ENCODE results near the gene PSMB7. TPM values are rescaled to one million over a fixed set of nuclear protein-coding genes. Genes with fewer than 3 reads are reported as not detected.
A peak's percentile ranks its signal among the peaks of the same experiment; 100 is the strongest.

The PSMB7 gene
- total RNA-seq, 4 donors from 2014 or later, result 67.6 to 110 (median 90.8) TPM

- no peak for DNase-seq
- Histone ChIP-seq H3K9me3 (no peaks in the 10 kb centered on the region), H3K27ac (no peak overlapping the region), H3K27me3 (no peaks in the 10 kb centered on the region), H3K36me3 (peaks cover 0 to 65% (median 0%) of the 10 kb centered on the region in 3 donors), H3K4me3 (no peak overlapping the region), H3K4me1 (peaks cover 0 to 15% (median 5%) of the 10 kb centered on the region in 4 donors)
- TF ChIP-seq, protein P1, sequence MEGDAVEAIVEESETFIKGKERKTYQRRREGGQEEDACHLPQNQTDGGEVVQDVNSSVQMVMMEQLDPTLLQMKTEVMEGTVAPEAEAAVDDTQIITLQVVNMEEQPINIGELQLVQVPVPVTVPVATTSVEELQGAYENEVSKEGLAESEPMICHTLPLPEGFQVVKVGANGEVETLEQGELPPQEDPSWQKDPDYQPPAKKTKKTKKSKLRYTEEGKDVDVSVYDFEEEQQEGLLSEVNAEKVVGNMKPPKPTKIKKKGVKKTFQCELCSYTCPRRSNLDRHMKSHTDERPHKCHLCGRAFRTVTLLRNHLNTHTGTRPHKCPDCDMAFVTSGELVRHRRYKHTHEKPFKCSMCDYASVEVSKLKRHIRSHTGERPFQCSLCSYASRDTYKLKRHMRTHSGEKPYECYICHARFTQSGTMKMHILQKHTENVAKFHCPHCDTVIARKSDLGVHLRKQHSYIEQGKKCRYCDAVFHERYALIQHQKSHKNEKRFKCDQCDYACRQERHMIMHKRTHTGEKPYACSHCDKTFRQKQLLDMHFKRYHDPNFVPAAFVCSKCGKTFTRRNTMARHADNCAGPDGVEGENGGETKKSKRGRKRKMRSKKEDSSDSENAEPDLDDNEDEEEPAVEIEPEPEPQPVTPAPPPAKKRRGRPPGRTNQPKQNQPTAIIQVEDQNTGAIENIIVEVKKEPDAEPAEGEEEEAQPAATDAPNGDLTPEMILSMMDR (IDR thresholded peaks at IDR 0.05), result no peak
- TF ChIP-seq POLR2A (IDR thresholded peaks at IDR 0.05), result no peak
Measured at GRCh38 chr9:124412228-124412575, 3.0 kb downstream of the PSMB7 start.

GRCh38 chr9:124411514-124412227 is 3.6 kb downstream of the PSMB7 start:
- H3K4me3 ChIP-seq, result no peak overlapping the region
- peaks cover 0 to 70% (median 0%) of the 10 kb centered on the region in 3 donors for H3K36me3 ChIP-seq
- H3K27me3 ChIP-seq, result no peaks in the 10 kb centered on the region
- no peak for TF ChIP-seq POLR2A (IDR thresholded peaks at IDR 0.05)
- TF ChIP-seq, protein P1 (IDR thresholded peaks at IDR 0.05), result no peak
- H3K27ac ChIP-seq, result no peak overlapping the region
- H3K4me1 ChIP-seq, result peaks cover 0 to 15% (median 5%) of the 10 kb centered on the region in 4 donors
- no peaks in the 10 kb centered on the region for H3K9me3 ChIP-seq
- DNase-seq, result no peak

DNA sequence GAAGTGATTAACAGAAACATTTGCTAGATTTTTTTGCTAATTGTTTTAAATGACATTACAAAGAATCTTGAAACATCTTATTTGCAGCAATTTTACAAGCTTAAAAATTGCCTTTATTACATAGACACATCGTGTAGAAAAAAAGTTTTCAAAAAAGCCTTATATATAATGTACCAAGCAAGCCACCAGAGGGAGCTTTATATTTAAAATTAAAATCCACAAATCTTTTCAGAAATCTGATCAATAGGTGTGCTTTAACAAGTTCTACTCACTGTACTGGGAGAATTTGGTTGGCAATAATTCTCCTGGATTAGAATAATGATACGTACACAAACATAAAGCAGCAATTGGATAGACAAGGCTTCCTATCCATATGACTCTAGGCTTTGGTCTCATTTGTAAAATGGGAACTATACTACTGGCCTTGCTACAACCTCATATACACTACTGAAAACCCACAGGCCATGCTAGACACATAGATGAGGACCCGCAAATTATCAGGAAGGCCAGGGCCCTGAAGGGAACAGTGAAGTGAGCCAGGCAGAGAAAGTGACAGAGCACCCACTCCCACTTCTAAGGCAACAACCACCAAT is 4.8 kb downstream of the PSMB7 start:
- H3K36me3 ChIP-seq, result peaks cover 0 to 82% (median 0%) of the 10 kb centered on the region in 3 donors
- H3K27me3 ChIP-seq, result no peaks in the 10 kb centered on the region
- H3K27ac ChIP-seq, result no peak overlapping the region
- peaks cover 0 to 15% (median 5%) of the 10 kb centered on the region in 4 donors for H3K4me1 ChIP-seq
- TF ChIP-seq, protein P1 (IDR thresholded peaks at IDR 0.05), result peak in 3 of 6 experiments; percentile 26 to 31 (median 29)
- no peak for TF ChIP-seq POLR2A (IDR thresholded peaks at IDR 0.05)
- no peak for DNase-seq
- H3K4me3 ChIP-seq, result no peak overlapping the region
- no peaks in the 10 kb centered on the region for H3K9me3 ChIP-seq

DNA sequence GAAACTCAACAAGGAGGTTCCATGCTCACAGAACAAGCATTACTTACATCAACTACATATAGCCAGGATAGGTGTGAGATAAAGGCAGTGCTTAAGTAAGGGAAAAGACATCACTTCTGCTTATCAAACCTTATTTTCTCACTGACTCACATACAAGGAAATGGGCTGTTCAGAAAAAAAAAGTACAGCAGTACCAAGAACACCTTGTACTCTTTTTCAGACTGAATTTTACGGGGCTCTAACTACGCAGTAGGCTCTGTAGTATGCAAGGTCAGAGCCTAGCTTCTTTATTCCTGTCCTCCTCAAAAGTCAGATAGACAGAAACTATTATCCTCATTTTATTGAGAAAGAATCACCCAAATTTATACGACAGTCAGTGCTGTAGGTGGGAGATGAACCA is 5.8 kb downstream of the PSMB7 start:
- H3K9me3 ChIP-seq, result no peaks in the 10 kb centered on the region
- no peaks in the 10 kb centered on the region for H3K27me3 ChIP-seq
- DNase-seq, result no peak
- H3K4me3 ChIP-seq, result no peak overlapping the region
- peaks cover 0 to 11% (median 1%) of the 10 kb centered on the region in 4 donors for H3K4me1 ChIP-seq
- H3K36me3 ChIP-seq, result peaks cover 0 to 92% (median 0%) of the 10 kb centered on the region in 3 donors
- TF ChIP-seq POLR2A (IDR thresholded peaks at IDR 0.05), result no peak
- TF ChIP-seq, protein P1 (IDR thresholded peaks at IDR 0.05), result no peak
- H3K27ac ChIP-seq, result no peak overlapping the region

DNA sequence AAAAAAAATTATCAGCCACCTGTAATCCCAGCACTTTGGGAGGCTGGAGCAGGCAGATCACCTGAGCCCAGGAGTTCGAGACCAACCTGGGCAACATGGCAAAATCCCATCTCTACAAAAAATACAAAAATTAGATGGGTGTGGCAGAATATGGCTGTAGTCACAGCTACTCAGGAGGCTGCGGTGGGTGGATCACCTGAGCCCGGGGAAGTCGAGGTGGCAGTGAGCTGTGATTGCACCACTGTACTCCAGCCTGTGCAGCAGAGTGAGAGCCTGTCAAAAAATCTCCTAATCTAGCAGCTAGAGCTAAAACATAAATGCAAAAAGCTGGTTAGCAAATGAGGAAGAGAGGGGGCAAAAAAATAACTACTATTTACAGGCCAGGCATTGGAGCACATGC is 12.0 kb downstream of the PSMB7 start:
- H3K9me3 ChIP-seq, result no peaks in the 10 kb centered on the region
- peaks cover 0 to 71% (median 0%) of the 10 kb centered on the region in 3 donors for H3K36me3 ChIP-seq
- H3K27me3 ChIP-seq, result no peaks in the 10 kb centered on the region
- TF ChIP-seq, protein P1 (IDR thresholded peaks at IDR 0.05), result no peak
- no peak for TF ChIP-seq POLR2A (IDR thresholded peaks at IDR 0.05)
- H3K4me1 ChIP-seq, result peaks cover 0 to 4% (median 0%) of the 10 kb centered on the region in 4 donors
- no peak overlapping the region for H3K27ac ChIP-seq
- H3K4me3 ChIP-seq, result no peak overlapping the region
- DNase-seq, result no peak
